OCI-LY7 (cell line): Measurements from ENCODE around the gene FBXW11.

ENCODE experiments used
- EZH2phosphoT487 ChIP-seq: fragments of 200-600 bp; sonication (generic); IDR thresholded peaks from 2 replicates; pipeline ENCODE4 v1.6.1; 2018; ENCODE audit warnings: low read depth, borderline replicate concordance, mild to moderate bottlenecking, mixed run types, antibody characterized with exemption, low read length, moderate library complexity, mixed read lengths
- TF ChIP-seq, protein P1 (sequence below): fragments of 200-600 bp; sonication (generic); conservative IDR thresholded peaks from 2 replicates; pipeline ENCODE4 v1.5.1; 2014; ENCODE audit warnings: mild to moderate bottlenecking, antibody characterized with exemption, low read length, moderate library complexity, mixed read lengths

DNA sequence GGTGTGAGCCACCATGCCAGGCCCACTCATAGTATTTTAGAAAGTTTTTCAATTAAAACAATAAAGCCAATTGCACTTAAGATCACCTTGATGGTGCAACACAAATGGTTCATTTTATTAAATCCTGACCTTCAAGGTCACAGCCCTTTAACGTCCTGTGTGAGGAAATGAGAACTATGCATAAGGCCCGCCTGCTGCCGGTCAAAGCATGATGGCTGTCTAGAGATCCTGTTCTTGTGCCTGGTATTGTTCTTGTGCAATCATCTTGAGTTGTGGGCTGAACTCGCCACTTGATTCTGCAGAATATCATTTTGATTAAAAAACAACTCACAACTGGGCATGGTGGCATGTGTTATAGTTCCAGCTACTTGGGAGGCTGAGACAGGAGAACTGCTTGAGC is 43.6 kb upstream of the FBXW11 start:
- TF ChIP-seq, protein P1, sequence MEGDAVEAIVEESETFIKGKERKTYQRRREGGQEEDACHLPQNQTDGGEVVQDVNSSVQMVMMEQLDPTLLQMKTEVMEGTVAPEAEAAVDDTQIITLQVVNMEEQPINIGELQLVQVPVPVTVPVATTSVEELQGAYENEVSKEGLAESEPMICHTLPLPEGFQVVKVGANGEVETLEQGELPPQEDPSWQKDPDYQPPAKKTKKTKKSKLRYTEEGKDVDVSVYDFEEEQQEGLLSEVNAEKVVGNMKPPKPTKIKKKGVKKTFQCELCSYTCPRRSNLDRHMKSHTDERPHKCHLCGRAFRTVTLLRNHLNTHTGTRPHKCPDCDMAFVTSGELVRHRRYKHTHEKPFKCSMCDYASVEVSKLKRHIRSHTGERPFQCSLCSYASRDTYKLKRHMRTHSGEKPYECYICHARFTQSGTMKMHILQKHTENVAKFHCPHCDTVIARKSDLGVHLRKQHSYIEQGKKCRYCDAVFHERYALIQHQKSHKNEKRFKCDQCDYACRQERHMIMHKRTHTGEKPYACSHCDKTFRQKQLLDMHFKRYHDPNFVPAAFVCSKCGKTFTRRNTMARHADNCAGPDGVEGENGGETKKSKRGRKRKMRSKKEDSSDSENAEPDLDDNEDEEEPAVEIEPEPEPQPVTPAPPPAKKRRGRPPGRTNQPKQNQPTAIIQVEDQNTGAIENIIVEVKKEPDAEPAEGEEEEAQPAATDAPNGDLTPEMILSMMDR = no peak
- TF ChIP-seq EZH2phosphoT487 = no peak
